GM21367 (cell line): ENCODE measurements around the gene AIFM3.
"Not testable (repeated sequence)": the region's sequence is repeated elsewhere in the genome, so short reads cannot be mapped to it uniquely, and the experiment has no call there.

ENCODE experiments used
- ATAC-seq: cut with Tn5 transposase; IDR thresholded peaks from one replicate; pipeline ENCODE4 v1.9.1; 2021; ENCODE audit not compliant: unreplicated experiment

AIFM3 gene

GRCh38 chr22:20957683-20958431 lies 9.2 kb upstream of the AIFM3 start:
- ATAC-seq: no peak

- no peak for ATAC-seq
Measured at GRCh38 chr22:20959578-20960461, 7.2 kb upstream of the AIFM3 start.

GRCh38 chr22:20960609-20961008 lies 6.4 kb upstream of the AIFM3 start:
- ATAC-seq: no peak

GRCh38 chr22:20962491-20962945 lies 4.5 kb upstream of the AIFM3 start:
- ATAC-seq: no peak

GRCh38 chr22:20963201-20964052 lies 3.6 kb upstream of the AIFM3 start:
- ATAC-seq: no peak

DNA sequence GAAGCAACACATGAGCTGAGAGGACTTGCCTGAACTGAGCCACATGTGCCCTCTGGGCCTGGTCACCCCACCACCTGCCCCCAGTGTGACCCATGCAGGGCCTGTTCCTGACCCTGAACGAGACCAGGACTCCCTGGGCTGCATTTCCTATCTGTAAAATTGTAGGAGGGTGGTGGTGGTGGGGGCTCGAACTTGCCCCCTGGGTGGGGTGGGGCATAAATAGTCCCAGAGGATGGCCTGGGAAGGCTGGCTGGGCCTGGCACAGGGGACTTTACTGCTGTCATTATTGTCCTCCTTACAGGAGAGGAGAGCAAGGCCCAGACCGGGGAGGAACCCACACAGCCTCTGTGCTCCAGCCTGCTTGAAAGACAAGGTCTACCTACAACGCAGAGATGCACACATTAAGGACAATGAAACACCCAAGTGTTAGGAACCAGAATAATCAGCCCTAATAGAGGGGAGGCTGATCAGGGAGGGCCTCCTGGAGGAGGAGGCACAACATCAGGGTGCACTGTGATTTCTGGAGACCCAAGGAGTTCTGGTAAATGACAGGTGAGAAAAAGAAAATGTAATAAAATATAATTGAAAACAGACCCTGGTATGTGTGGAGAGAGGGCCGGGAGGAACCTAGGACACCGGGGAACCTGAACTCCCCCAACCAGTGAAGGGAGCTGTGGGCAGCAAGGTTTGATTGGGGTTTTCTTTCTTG lies 2.8 kb upstream of the AIFM3 start:
- no peak for ATAC-seq

- ATAC-seq: no peak
Measured at GRCh38 chr22:20964799-20965103, 2.3 kb upstream of the AIFM3 start.

DNA sequence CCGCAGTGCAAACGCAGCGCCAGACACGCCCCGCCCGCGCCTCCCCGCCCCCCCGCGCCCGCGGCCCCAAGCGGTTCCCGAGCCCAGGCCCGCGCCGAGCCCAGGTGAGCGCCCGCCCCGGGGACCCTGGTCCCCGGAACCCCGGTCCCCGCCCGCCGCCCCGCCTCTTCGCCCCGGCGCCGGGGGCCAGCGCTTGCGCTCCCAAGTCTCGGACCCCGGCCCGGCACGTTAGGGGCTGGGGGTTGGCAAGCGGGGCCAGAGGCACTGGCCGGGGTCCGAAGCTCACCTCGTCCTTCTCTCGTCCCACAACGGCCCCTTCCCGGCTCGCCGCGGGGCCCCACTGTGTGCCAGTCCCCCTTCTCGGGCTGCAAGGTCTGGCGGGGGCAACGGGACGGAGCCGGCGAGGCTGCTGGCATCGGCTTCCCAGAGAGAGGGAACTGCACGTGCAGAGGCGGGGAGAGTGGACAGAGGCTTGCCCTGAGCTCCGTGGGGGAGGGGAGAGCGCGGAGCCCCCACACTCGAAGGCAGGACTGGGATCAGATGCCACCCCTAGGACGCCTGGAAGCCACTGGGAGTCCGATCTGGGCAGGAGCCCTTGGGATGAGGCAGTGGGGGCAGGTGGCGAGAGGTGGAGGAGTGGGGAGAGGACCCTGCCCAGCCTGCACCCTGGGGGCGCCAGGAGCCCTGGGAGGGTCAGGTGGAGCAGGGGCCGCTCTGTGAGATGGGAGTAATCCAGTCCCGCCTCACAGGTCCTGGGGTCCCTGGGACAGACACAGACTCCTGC lies 1.8 kb upstream of the AIFM3 start:
- ATAC-seq: no peak

DNA sequence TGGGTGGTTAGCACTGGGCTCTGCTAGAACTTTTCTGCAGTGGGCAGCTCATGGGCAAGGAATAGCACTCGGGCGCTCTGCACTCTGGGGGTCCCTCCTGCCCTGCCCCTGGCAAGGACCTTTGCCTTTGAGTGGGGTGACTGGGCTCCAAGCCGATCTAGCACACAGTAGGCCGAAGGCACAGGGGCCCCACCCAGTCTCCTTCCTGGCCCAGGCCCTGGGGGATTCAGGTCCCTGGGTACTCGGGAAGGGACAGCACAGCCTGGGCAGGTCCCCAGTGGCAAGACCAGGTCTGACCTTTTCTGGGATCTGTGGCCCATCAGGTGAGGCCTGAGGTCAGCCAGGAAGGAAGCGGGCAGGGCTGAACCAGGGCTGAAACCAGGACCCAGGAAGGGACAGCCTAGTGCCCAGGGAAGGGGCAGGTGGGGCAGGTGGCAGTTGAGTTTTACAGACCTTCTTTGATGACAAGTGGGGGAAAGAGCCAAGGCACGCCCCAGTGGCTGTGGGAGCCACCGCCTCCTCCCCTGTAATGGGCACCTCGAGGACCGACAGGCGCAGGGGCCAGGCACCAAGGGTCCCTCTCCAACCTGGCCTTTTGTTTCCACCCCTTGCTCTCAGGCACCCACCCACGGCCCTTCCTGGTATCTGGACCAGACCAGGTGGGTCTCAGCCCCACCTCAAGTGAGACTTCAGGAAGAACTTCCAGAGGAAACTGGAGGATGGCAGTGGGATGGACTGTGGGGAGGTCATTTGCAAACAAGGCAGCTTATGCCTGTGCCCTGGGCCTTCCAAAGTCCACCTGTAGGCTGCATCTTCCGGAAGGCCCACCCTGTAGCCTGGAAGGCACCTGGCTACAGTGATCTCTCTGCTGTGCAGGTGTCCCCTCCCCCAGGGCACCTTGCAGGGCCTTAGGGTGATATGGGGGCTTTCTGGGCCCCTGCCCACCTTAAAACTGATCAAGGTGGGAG lies 883 bp upstream of the AIFM3 start:
- no peak for ATAC-seq

GRCh38 chr22:20967697-20968211 lies 699 bp downstream of the AIFM3 start:
- no peak for ATAC-seq

DNA sequence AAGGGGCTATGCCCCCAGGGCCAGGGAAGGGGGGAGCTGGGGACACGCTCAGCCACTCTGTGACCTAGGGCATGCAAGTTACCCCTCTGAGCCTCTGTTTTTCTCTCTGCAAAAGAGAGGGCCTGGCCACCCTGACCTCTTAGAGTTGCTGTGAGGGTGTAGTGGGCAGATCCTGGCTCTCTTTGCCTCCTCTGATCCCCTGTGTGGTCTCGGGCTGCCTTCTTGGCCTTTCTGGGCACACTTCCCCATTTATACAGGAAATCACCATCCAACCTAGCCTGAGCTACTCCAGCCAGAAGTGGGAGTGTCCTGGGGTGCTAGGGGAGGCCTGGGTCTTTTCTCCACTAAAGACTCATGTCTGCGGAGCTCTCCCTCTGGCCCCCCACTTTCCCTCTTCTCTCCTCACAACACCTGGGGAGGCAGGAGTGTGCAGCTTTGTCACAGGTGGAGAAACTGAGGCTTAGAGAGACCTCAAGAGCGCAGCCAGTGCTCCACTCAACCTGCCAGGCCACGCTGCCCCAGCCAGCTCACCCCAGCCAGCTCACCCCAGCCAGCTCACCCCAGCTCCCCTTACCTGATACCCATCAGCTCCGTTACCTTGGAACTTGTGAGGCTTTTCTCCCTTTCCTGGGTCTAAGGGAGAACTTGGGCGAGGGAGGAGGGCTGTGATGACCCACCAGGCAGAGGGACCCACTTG lies 1.4 kb downstream of the AIFM3 start:
- ATAC-seq: no peak

DNA sequence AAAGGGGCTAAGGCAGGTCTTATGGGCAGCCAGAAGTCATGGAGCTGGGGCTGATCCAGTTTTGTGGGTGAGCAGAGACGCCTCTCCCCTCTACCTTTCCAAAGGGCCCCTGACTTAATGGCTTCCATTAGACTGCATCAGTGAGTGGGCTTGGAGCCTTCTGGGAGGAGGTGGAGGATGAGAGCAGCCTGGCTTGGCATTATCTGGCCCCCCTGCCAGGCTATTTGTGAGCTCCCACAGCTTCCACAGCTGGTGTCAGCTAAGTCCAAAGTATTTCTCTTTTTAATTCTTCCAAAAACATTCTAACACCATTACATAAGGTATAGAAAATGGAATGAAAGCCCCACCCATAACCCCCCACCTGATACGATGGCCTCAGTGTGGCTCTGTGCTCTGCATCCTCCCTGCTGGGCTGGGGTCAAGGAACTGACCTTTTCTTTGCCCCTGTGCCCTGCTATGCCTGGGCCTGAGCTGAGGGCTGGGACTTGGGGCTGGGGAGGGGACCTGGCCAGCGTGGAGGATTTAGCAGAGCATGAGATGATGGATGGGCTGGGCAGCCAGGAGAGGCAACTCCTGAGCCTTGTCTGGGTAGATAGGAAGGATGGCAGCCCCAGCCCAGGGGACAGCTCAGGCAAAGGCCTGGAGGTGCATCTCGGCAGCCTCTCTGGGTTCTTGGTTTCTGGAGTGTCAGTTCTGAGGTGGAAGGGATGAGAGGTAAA lies 4.0 kb downstream of the AIFM3 start:
- no peak for ATAC-seq

DNA sequence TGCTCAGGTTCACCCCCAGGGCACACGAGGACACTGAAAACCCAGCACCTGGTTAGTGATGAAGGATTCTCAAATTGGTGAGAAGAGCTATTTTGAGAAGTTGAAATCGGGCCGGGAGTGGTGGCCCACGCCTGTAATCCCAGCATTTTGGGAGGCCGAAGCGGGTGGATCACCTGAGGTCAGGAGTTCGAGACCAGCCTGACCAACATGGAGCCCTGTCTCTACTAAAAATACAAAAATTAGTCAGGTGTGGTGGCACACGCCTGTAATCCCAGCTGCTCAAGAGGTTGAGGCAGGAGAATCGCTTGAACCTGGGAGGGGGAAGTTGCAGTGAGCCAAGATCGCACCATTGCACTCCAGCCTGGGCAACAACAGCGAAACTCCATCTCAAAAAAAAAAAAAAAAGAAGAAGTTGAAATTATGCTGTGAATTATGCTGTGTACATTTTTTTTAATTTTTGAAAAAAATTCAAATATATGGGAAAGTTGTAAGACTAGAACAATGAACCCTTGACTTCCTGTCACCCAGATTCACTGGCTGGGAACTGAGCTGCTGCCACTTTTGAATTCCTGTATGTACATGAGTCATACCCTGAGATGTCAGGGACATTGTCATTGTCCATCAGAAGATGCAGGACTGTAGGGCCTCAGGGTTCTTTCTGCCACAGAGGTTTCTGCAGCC lies 5.1 kb downstream of the AIFM3 start:
- not testable (repeated sequence) for ATAC-seq

DNA sequence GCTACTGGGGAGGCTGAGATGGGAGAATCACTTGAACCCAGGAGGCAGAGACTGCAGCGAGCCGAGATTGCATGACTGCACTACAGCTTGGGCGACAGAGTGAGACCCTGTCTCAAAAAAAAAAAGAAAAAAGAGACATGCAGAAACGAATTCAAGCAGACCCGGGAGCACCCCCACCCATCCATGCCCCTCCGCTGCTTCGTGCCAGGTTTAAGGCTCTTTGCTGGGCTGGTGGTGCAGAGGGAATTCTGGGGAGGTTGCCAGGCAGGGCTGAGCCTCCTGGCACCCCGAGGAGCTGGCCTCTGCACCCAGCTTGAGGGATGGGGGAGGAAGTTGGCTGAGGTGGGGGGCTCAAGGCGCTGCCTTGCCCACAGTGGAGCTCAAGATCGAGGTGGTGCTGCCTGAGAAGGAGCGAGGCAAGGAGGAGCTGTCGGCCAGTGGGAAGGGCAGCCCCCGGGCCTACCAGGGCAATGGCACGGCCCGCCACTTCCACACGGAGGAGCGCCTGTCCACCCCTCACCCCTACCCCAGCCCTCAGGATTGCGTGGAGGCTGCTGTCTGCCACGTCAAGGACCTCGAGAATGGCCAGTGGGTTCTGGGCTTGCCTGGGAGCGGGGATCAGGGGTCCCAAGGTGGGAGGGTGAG lies 6.0 kb downstream of the AIFM3 start:
- no peak for ATAC-seq

DNA sequence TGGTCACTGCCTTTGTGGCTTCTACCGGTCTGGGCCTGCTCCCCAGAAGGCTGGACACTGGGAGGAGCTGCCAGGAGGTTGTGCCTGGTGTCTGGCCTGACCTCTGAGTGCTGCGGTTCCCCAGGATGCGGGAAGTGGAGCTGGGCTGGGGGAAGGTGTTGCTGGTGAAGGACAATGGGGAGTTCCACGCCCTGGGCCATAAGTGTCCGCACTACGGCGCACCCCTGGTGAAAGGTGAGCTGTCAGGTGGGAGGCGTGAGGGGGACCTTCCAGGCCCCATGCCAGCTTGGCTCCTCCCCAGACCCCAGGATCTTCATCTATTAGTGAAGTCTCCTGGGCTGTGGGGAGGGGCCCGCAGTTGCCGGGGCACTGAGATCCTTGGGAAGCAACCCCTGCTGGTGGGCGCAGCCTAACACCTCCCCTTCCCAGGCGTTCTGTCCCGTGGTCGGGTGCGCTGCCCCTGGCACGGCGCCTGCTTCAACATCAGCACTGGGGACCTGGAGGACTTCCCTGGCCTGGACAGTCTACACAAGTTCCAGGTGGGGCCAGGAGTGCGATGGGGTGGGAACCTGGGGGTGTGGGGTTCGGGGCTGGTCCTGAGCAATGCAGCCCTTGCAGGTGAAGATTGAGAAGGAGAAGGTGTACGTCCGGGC lies 6.7 kb downstream of the AIFM3 start:
- no peak for ATAC-seq
